Osteocyte (in vitro differentiated cells): Measurements from ENCODE around the gene CEACAM3. TPM values are rescaled to one million over a fixed set of nuclear protein-coding genes. Genes with fewer than 3 reads are reported as not detected.
A peak's percentile ranks its signal among the peaks of the same experiment; 100 is the strongest.
"Not testable (repeated sequence)": the region's sequence is repeated elsewhere in the genome, so short reads cannot be mapped to it uniquely, and the experiment has no call there.

ENCODE experiments used
- DNase-seq: peaks from one replicate; pipeline ENCODE4 v3.0.0; 2021; ENCODE audit warnings: mixed read lengths; ENCODE audit not compliant: unreplicated experiment; ENCODE audit errors: extremely low spot score
- H3K27ac Mint-ChIP-seq: one replicate; pipeline ENCODE4 v1.8.0; 2021; ENCODE audit warnings: mild to moderate bottlenecking, mixed read lengths; ENCODE audit not compliant: unreplicated experiment
- H3K27me3 Mint-ChIP-seq: one replicate; pipeline ENCODE4 v1.8.0; 2021; ENCODE audit warnings: mixed read lengths; ENCODE audit not compliant: unreplicated experiment
- H3K36me3 Mint-ChIP-seq: one replicate; pipeline ENCODE4 v1.8.0; 2021; ENCODE audit warnings: mixed read lengths; ENCODE audit not compliant: unreplicated experiment
- H3K4me1 Mint-ChIP-seq: one replicate; pipeline ENCODE4 v1.8.0; 2021; ENCODE audit warnings: mixed read lengths; ENCODE audit not compliant: unreplicated experiment
- H3K4me3 Mint-ChIP-seq: one replicate; pipeline ENCODE4 v1.8.0; 2021; ENCODE audit warnings: mild to moderate bottlenecking, moderate library complexity, mixed read lengths; ENCODE audit not compliant: unreplicated experiment
- H3K9me3 Mint-ChIP-seq: one replicate; pipeline ENCODE4 v1.8.0; 2021; ENCODE audit warnings: mixed read lengths; ENCODE audit not compliant: unreplicated experiment
- CTCF ChIP-seq: fragments of 200-600 bp; sonication (generic); IDR thresholded peaks from 2 replicates; pipeline ENCODE4 v1.5.0; 2021; ENCODE audit warnings: antibody characterized with exemption, mild to moderate bottlenecking, moderate library complexity
- total RNA-seq: library from RNA; stranded (reverse); gene quantifications from 2 replicates; pipeline ENCODE4 v1.2.1, GENCODE V29; 2021

The CEACAM3 gene
- total RNA-seq, 1 donor from 2014 or later, result not detected

- TF ChIP-seq CTCF, result no peak
- no peak overlapping the region for H3K27ac Mint-ChIP-seq
These were observed 12.1 kb upstream of the CEACAM3 start for GRCh38 chr19:41784312-41784711.

GRCh38 chr19:41784743-41785142 lies 11.6 kb upstream of the CEACAM3 start:
- H3K9me3 Mint-ChIP-seq, result no peaks in the 10 kb centered on the region
- DNase-seq, result no peak
- TF ChIP-seq CTCF, result no peak
- no peak overlapping the region for H3K27ac Mint-ChIP-seq
- H3K4me1 Mint-ChIP-seq, result no peaks in the 10 kb centered on the region
- H3K27me3 Mint-ChIP-seq, result peaks cover 42% of the 10 kb centered on the region
- no peaks in the 10 kb centered on the region for H3K36me3 Mint-ChIP-seq
- H3K4me3 Mint-ChIP-seq, result no peak overlapping the region

More at GRCh38 chr19:41784312-41784711, 12.1 kb upstream of the CEACAM3 start:
- no peak overlapping the region for H3K4me3 Mint-ChIP-seq
- no peaks in the 10 kb centered on the region for H3K4me1 Mint-ChIP-seq
- H3K27me3 Mint-ChIP-seq, result peaks cover 40% of the 10 kb centered on the region
- no peaks in the 10 kb centered on the region for H3K9me3 Mint-ChIP-seq
- H3K36me3 Mint-ChIP-seq, result no peaks in the 10 kb centered on the region
- no peak for DNase-seq

GRCh38 chr19:41785653-41786052 lies 10.7 kb upstream of the CEACAM3 start:
- H3K4me3 Mint-ChIP-seq, result no peak overlapping the region
- H3K27me3 Mint-ChIP-seq, result peaks cover 44% of the 10 kb centered on the region
- H3K9me3 Mint-ChIP-seq, result no peaks in the 10 kb centered on the region
- TF ChIP-seq CTCF, result peak; percentile 84
- H3K4me1 Mint-ChIP-seq, result no peaks in the 10 kb centered on the region
- no peak overlapping the region for H3K27ac Mint-ChIP-seq
- DNase-seq, result no peak
- no peaks in the 10 kb centered on the region for H3K36me3 Mint-ChIP-seq

GRCh38 chr19:41787055-41787454 lies 9.3 kb upstream of the CEACAM3 start:
- Mint-ChIP-seq H3K4me3 (no peak overlapping the region), H3K27me3 (peaks cover 42% of the 10 kb centered on the region), H3K27ac (no peak overlapping the region), H3K36me3 (no peaks in the 10 kb centered on the region), H3K9me3 (no peaks in the 10 kb centered on the region), H3K4me1 (no peaks in the 10 kb centered on the region)
- DNase-seq, result no peak
- no peak for TF ChIP-seq CTCF

GRCh38 chr19:41788518-41788917 lies 7.9 kb upstream of the CEACAM3 start:
- not testable (repeated sequence) for H3K4me3 Mint-ChIP-seq, H3K9me3 Mint-ChIP-seq, H3K27ac Mint-ChIP-seq, H3K36me3 Mint-ChIP-seq, DNase-seq, H3K4me1 Mint-ChIP-seq
- peaks cover 52% of the 10 kb centered on the region for H3K27me3 Mint-ChIP-seq

- H3K36me3 Mint-ChIP-seq, H3K9me3 Mint-ChIP-seq: not testable (repeated sequence)
These were observed 7.3 kb upstream of the CEACAM3 start for GRCh38 chr19:41789053-41789452.

More at GRCh38 chr19:41789053-41789452, 7.3 kb upstream of the CEACAM3 start:
- not testable (repeated sequence) for DNase-seq, H3K4me1 Mint-ChIP-seq, H3K27ac Mint-ChIP-seq, H3K4me3 Mint-ChIP-seq
- peaks cover 52% of the 10 kb centered on the region for H3K27me3 Mint-ChIP-seq
